ENCODE data around the gene ZNF318. TPM values are rescaled to one million over a fixed set of nuclear protein-coding genes. Genes with fewer than 3 reads are reported as not detected.

The ZNF318 gene
- total RNA-seq, 6 experiments from 2014 or later, result 11.1 to 13.3 (median 11.8) TPM

DNA sequence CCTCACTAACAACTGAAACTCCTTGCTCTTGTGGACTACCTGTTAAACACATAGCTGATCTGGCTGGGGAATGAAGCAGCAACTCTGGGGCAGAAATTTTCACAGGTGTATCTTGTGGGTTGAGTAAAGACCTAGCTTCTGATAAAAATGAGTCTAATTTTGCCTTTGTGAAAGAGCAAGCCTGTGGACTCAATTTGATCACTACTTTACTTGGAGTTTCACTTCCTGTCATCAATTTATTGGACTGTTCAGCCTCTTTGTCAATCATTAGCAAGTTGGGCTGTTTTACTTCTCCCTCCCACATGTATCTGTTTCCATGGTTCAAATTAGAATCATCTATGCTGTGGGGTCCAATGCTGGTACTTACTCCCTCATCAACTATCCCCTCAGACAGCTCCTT is 31.2 kb downstream of the ZNF318 start:
- H3K4me1 Mint-ChIP-seq (ENCODE audit: low read depth), result no peaks in the 10 kb centered on the region
- H3K36me3 Mint-ChIP-seq (ENCODE audit: low read depth), result peaks cover 23% of the 10 kb centered on the region
- H3K27ac Mint-ChIP-seq, result no peak overlapping the region
- TF ChIP-seq, protein P1, sequence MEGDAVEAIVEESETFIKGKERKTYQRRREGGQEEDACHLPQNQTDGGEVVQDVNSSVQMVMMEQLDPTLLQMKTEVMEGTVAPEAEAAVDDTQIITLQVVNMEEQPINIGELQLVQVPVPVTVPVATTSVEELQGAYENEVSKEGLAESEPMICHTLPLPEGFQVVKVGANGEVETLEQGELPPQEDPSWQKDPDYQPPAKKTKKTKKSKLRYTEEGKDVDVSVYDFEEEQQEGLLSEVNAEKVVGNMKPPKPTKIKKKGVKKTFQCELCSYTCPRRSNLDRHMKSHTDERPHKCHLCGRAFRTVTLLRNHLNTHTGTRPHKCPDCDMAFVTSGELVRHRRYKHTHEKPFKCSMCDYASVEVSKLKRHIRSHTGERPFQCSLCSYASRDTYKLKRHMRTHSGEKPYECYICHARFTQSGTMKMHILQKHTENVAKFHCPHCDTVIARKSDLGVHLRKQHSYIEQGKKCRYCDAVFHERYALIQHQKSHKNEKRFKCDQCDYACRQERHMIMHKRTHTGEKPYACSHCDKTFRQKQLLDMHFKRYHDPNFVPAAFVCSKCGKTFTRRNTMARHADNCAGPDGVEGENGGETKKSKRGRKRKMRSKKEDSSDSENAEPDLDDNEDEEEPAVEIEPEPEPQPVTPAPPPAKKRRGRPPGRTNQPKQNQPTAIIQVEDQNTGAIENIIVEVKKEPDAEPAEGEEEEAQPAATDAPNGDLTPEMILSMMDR (IDR thresholded peaks at IDR 0.05), result no peak
- no peaks in the 10 kb centered on the region for H3K9me3 Mint-ChIP-seq
- no peak overlapping the region for H3K4me3 Mint-ChIP-seq
- no peaks in the 10 kb centered on the region for H3K27me3 Mint-ChIP-seq (ENCODE audit: insufficient read depth)
- DNase-seq, result no peak

DNA sequence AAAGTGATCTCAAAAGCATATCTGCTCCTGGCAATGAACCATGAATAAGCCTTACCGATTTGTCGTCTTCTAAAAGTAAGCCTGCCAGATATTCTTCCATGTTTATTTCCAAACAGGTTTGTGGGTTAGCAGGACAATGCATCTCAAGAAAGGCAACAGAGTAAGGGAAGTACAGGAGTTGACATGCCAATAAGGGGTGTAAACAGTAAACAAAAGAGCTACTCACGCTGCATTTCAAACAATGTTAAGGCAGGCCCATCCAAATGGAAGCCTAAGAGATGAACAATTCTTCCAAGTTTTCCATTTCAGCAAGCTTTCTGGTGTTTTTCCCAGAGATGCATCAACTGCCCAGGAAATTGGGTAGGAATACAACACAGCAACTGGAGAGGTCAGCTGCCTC is 33.1 kb downstream of the ZNF318 start:
- no peak overlapping the region for H3K4me3 Mint-ChIP-seq
- no peaks in the 10 kb centered on the region for H3K4me1 Mint-ChIP-seq (ENCODE audit: low read depth)
- H3K9me3 Mint-ChIP-seq, result no peaks in the 10 kb centered on the region
- H3K36me3 Mint-ChIP-seq (ENCODE audit: low read depth), result peaks cover 18% of the 10 kb centered on the region
- H3K27ac Mint-ChIP-seq, result no peak overlapping the region
- no peak for DNase-seq
- TF ChIP-seq, protein P1 (IDR thresholded peaks at IDR 0.05), result no peak
- peaks cover 2% of the 10 kb centered on the region for H3K27me3 Mint-ChIP-seq (ENCODE audit: insufficient read depth)

DNA sequence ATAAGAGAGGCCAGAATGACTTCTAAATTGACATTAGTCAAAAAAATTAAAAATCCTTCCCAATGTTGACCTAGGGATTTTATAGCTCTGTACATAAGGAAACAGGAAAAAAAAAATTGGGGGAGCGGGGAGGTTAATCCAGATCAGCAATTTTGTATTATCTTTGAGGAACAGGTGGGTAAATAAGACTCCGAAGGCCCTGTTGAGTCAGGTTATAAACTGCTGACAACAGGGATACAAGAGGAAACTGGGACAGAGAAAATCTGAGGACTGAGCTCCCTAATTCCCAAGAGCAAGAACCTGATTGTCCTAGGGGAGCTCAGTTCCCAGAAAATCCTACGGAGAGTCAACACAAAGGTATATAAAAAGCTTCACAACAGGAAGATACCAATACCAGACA is 34.0 kb downstream of the ZNF318 start:
- Mint-ChIP-seq H3K27me3 (ENCODE audit: insufficient read depth) (peaks cover 2% of the 10 kb centered on the region), H3K4me1 (ENCODE audit: low read depth) (no peaks in the 10 kb centered on the region), H3K9me3 (no peaks in the 10 kb centered on the region), H3K27ac (no peak overlapping the region), H3K36me3 (ENCODE audit: low read depth) (peaks cover 14% of the 10 kb centered on the region), H3K4me3 (no peak overlapping the region)
- TF ChIP-seq, protein P1 (IDR thresholded peaks at IDR 0.05), result no peak
- DNase-seq, result no peak

DNA sequence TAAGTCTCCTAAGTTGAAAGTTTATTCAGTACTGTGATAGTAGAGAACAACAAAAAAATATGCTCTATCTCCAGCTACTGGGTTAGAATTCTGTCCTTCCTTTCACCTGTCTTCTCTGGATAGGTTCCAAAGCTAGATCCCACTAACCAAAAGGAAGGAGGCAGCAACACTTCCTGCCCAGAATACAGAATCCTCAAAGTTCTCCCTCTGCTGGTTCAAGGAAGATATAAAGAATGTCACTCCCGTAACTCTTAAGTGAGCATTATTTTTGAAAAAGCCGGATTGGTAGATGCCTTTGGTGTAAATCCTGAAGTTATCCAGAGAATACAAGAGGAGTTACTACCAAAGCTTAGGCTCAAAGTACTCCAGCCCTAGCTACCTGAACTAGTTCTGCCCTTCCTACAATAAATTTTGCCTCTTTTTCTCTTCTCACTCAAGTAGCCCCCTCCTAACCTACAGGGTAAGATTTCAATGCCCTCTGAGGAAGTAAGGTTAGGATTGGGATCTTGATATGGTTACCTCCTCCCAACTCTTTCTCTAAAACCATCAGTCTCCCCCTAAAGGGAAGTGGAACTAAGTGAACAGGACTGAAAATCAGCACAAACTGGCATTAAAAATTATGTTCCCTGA is 34.9 kb downstream of the ZNF318 start:
- TF ChIP-seq, protein P1 (IDR thresholded peaks at IDR 0.05), result peak; percentile 80
- no peak overlapping the region for H3K27ac Mint-ChIP-seq
- peaks cover 5% of the 10 kb centered on the region for H3K36me3 Mint-ChIP-seq (ENCODE audit: low read depth)
- DNase-seq, result peak; percentile 61
- H3K9me3 Mint-ChIP-seq, result no peaks in the 10 kb centered on the region
- no peak overlapping the region for H3K4me3 Mint-ChIP-seq
- H3K27me3 Mint-ChIP-seq (ENCODE audit: insufficient read depth), result peaks cover 2% of the 10 kb centered on the region
- no peaks in the 10 kb centered on the region for H3K4me1 Mint-ChIP-seq (ENCODE audit: low read depth)

DNA sequence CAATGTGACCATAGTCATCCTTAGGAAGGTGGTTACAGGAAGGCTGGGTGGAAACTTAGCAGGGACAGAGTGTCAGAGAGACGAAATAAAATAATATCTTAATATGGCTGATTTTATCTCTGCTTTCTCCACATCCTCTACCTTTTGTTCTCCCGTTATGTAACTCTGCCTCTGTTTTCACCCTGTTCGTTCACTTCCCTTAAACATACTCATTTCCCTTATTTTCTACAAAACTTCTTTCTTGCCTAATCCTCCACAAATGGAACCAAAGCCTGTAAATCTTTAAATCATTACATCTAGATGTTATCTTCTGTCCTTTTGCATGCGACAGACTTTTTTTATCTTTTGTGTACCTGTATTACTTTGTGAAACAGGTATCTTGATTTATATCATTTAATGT is 37.6 kb downstream of the ZNF318 start:
- Mint-ChIP-seq H3K36me3 (ENCODE audit: low read depth) (no peaks in the 10 kb centered on the region), H3K27me3 (ENCODE audit: insufficient read depth) (peaks cover 2% of the 10 kb centered on the region), H3K9me3 (no peaks in the 10 kb centered on the region), H3K4me3 (no peak overlapping the region), H3K4me1 (ENCODE audit: low read depth) (no peaks in the 10 kb centered on the region), H3K27ac (no peak overlapping the region)
- DNase-seq, result no peak
- TF ChIP-seq, protein P1 (IDR thresholded peaks at IDR 0.05), result no peak
